Esophagus squamous epithelium (tissue), 5 donors: Measurements from ENCODE around the gene VGLL4. TPM values are rescaled to one million over a fixed set of nuclear protein-coding genes. Genes with fewer than 3 reads are reported as not detected.

Source experiments
- DNase-seq: peaks from one replicate; lab custom pipeline; 2025; lab: John Stamatoyannopoulos, UW
- H3K27ac ChIP-seq, 4 donors: fragments of 200-600 bp; sonication (generic); one replicate each; pipeline ENCODE4 v1.5.1; 2016 to 2019; ENCODE audit warnings: mild to moderate bottlenecking in 1 of 4
- H3K27me3 ChIP-seq, 4 donors: fragments of 200-600 bp; sonication (generic); 1 replicate in 3 of 4; 2 replicates in 1 of 4; pipeline versions ENCODE4 v1.5.1 to v1.6.0; 2017 to 2021; ENCODE audit warnings: antibody characterized with exemption in 1 of 4
- H3K36me3 ChIP-seq, 3 donors: fragments of 200-600 bp; sonication (generic); one replicate each; pipeline ENCODE4 v1.5.1; 2016 to 2019
- H3K4me1 ChIP-seq, 3 donors: fragments of 200-600 bp; sonication (generic); one replicate each; pipeline ENCODE4 v1.5.1; 2017 to 2019
- H3K4me3 ChIP-seq, 4 donors: fragments of 200-600 bp; sonication (generic); 1 replicate in 3 of 4; 2 replicates in 1 of 4; pipeline ENCODE4 v1.5.1; 2016 to 2019; ENCODE audit warnings: mild to moderate bottlenecking in 2 of 4, moderate library complexity in 1 of 4
- H3K9me3 ChIP-seq, 3 donors: fragments of 200-600 bp; sonication (generic); one replicate each; pipeline ENCODE4 v1.5.1; 2016 to 2019
- POLR2A ChIP-seq, 4 donors: fragments of 450-650 bp; IDR thresholded peaks; one replicate each; pipeline ENCODE4 v1.6.1; 2017; ENCODE audit warnings: antibody characterized with exemption in 4 of 4, mild to moderate bottlenecking in 4 of 4, moderate library complexity in 3 of 4
- WGBS, 2 donors: methylation state at CpG; one replicate each; pipeline ENCODE4 v1.1.5; 2018; 5-methylcytosine and 5-hydroxymethylcytosine counted together
- intact Hi-C: fragments of 100-400 bp; cut with DNase I; formaldehyde crosslinking; loops from one replicate; pipeline ENCODE4 v1.15.0; 2022
- total RNA-seq, 4 donors: library from RNA; depleted of rRNA; stranded (reverse); fragments of >200 nt; gene quantifications; one replicate each; pipeline ENCODE4 v1.1.0, GENCODE V29; 2016
- TF ChIP-seq, protein P1 (sequence below), 6 experiments: fragments of 450-650 bp in 4 of 6; fragments of 200-600 bp in 2 of 6; sonication (generic) in 2 of 6; IDR thresholded peaks; one replicate each; pipeline ENCODE4 v1.5.1; 2016 to 2019; ENCODE audit warnings: antibody characterized with exemption in 6 of 6, mild to moderate bottlenecking in 4 of 6, moderate library complexity in 4 of 6
- donor health status: DM: yes; HTN: yes; CAD: no.

Gene VGLL4
- total RNA-seq, 4 donors from 2014 or later, result 31.8 to 50.0 (median 44.5) TPM

- no peak for DNase-seq
- H3K4me3 ChIP-seq, result no peak overlapping the region
- no peaks in the 10 kb centered on the region for H3K27me3 ChIP-seq
- peaks cover 15 to 59% (median 20%) of the 10 kb centered on the region in 3 donors for H3K4me1 ChIP-seq
- peak overlapping the region; percentile 31 to 90 (median 69) for H3K27ac ChIP-seq
- intact Hi-C loops, result no loop called here
- H3K9me3 ChIP-seq, result no peaks in the 10 kb centered on the region
- TF ChIP-seq, protein P1, sequence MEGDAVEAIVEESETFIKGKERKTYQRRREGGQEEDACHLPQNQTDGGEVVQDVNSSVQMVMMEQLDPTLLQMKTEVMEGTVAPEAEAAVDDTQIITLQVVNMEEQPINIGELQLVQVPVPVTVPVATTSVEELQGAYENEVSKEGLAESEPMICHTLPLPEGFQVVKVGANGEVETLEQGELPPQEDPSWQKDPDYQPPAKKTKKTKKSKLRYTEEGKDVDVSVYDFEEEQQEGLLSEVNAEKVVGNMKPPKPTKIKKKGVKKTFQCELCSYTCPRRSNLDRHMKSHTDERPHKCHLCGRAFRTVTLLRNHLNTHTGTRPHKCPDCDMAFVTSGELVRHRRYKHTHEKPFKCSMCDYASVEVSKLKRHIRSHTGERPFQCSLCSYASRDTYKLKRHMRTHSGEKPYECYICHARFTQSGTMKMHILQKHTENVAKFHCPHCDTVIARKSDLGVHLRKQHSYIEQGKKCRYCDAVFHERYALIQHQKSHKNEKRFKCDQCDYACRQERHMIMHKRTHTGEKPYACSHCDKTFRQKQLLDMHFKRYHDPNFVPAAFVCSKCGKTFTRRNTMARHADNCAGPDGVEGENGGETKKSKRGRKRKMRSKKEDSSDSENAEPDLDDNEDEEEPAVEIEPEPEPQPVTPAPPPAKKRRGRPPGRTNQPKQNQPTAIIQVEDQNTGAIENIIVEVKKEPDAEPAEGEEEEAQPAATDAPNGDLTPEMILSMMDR (IDR thresholded peaks at IDR 0.05), result no peak
- no peak for TF ChIP-seq POLR2A (IDR thresholded peaks at IDR 0.05)
- peaks cover 0 to 69% (median 0%) of the 10 kb centered on the region in 3 donors for H3K36me3 ChIP-seq
- WGBS, 2 donors, result 50 to 64% methylated on average over 1 to 3 of the region's 13 CpGs
Observed at GRCh38 chr3:11570251-11570650, 73.5 kb downstream of the VGLL4 start.

GRCh38 chr3:11569156-11569741, 74.5 kb downstream of the VGLL4 start:
- peaks cover 0 to 69% (median 4%) of the 10 kb centered on the region in 3 donors for H3K36me3 ChIP-seq
- intact Hi-C loops, result no loop called here
- DNase-seq, result no peak
- H3K27me3 ChIP-seq, result no peaks in the 10 kb centered on the region
- 75 to 77% methylated on average over 10 to 11 of the region's 13 CpGs for WGBS, 2 donors
- TF ChIP-seq POLR2A (IDR thresholded peaks at IDR 0.05), result no peak
- TF ChIP-seq, protein P1 (IDR thresholded peaks at IDR 0.05), result no peak
- H3K27ac ChIP-seq, result peak overlapping the region; percentile 62 to 94 (median 86)
- H3K9me3 ChIP-seq, result no peaks in the 10 kb centered on the region
- no peak overlapping the region for H3K4me3 ChIP-seq
- H3K4me1 ChIP-seq, result peaks cover 21 to 68% (median 25%) of the 10 kb centered on the region in 3 donors

DNA sequence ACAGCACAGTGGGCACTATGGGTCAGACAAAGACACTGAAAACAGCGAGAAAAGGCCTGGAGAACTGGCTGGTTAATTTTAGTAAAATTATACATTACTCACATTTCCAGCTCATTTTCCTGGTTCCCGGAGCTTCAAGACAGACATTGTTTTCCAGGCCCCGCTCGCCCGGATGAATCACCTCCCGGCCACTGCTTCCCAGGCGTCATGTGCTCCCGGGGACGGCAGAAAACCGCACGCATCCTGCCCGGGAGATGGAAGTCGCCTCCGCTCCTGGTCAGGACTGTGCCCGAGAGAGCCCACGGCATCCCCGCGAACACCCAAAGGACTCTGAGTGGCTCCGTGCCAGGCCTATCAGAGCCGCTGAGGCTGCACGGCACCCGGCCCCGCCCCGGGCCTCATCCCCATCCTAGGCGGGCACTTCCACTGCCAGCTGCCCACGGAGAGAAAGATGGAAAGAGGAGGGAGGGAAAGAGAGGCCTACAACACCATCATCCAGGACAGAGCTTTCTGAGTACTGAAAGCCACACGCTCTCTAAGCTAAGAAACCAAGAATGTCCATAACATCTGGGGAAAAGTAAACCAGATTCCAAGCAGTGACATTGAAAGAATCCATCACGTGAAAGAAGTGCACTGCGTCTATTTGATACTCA, 75.1 kb downstream of the VGLL4 start:
- Histone ChIP-seq H3K9me3 (no peaks in the 10 kb centered on the region), H3K27me3 (no peaks in the 10 kb centered on the region), H3K4me1 (peaks cover 26 to 73% (median 27%) of the 10 kb centered on the region in 3 donors), H3K4me3 (peak overlapping the region in 2 of 4 donors; percentile 19 to 48), H3K36me3 (peaks cover 0 to 71% (median 9%) of the 10 kb centered on the region in 3 donors), H3K27ac (peak overlapping the region; percentile 62 to 94 (median 86))
- WGBS, 2 donors, result 30 to 54% methylated on average over 11 to 22 of the region's 29 CpGs
- no peak for DNase-seq
- no peak for TF ChIP-seq POLR2A (IDR thresholded peaks at IDR 0.05)
- TF ChIP-seq, protein P1 (IDR thresholded peaks at IDR 0.05), result no peak
- intact Hi-C loops, result no loop called here

DNA sequence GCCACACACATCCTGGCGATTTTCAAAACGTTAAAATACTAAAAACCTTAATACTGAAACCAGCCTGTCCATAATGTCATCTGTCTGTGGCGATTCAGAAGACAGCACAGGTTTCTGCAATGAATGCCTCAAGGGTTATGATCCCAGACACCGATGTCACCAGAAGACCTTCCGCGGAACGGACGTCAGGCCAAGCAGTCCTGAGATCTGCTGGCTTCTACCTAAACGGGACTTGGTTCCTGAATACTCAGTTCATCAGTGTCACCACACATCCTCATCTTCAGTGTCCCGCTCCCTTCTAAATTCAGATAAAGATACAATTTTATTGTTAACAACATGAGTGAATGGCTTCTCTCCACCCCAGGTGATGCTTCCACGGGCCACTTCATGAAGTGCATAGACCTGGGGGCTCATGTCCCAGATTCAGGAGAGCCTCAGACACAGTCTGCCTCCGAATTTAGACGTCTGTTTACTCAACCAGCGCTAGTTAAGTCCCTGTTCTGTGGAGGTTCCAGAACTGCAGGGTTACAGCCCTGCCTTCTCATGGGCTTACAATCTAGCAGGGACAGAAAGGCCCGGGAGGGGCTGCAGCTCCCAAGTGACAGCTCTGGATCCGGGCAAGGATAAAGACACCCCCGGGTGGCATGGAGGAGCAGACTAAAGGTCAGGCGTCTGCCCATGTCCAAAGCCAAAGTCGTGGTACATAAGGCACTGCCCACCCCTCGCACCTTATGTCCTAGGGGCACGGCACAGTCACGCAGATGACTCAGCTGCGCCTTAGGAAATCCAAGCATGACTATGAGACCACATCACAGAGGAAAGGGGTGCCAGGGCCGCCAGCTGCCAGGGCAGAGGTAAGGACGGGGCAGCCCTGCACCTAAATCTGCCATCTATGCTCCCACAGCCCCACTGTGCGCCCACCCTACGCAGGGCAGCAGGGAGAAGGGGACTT, 75.9 kb downstream of the VGLL4 start:
- Histone ChIP-seq H3K9me3 (no peaks in the 10 kb centered on the region), H3K36me3 (peaks cover 0 to 72% (median 16%) of the 10 kb centered on the region in 3 donors), H3K4me1 (peaks cover 26 to 80% (median 27%) of the 10 kb centered on the region in 3 donors), H3K4me3 (peak overlapping the region in 2 of 4 donors; percentile 19 to 48), H3K27me3 (no peaks in the 10 kb centered on the region), H3K27ac (peak overlapping the region; percentile 62 to 94 (median 86))
- WGBS, 2 donors, result 69 to 75% methylated on average over 18 to 22 of the region's 27 CpGs
- intact Hi-C loops, result no loop called here
- TF ChIP-seq, protein P1 (IDR thresholded peaks at IDR 0.05), result no peak
- no peak for TF ChIP-seq POLR2A (IDR thresholded peaks at IDR 0.05)
- no peak for DNase-seq
